HEK293T (cell line): ENCODE data around the gene GSN.

Experiments
- BHLHE40 ChIP-seq: fragments of 450-650 bp; IDR thresholded peaks from 2 replicates; pipeline ENCODE4 v1.6.1; 2016; ENCODE audit warnings: mild to moderate bottlenecking, moderate library complexity, borderline replicate concordance
- CTBP1 ChIP-seq: fragments of 450-650 bp; IDR thresholded peaks from 2 replicates; pipeline ENCODE4 v1.6.1; 2016; ENCODE audit warnings: borderline replicate concordance
- ELF4 ChIP-seq: fragments of 450-650 bp; IDR thresholded peaks from 2 replicates; pipeline ENCODE4 v1.6.1; 2017; ENCODE audit warnings: antibody characterized with exemption
- FOXA1 ChIP-seq: fragments of 450-650 bp; IDR thresholded peaks from 2 replicates; pipeline ENCODE4 v1.6.1; 2016; ENCODE audit warnings: mild to moderate bottlenecking
- FOXK2 ChIP-seq: fragments of 450-650 bp; IDR thresholded peaks from 2 replicates; pipeline ENCODE4 v1.6.1; 2016; ENCODE audit warnings: mild to moderate bottlenecking
- FOXM1 ChIP-seq: fragments of 450-650 bp; IDR thresholded peaks from 2 replicates; pipeline ENCODE4 v1.6.1; 2017; ENCODE audit warnings: mild to moderate bottlenecking, borderline replicate concordance
- HDGF ChIP-seq: fragments of 450-650 bp; IDR thresholded peaks from 2 replicates; pipeline ENCODE4 v1.6.1; 2017; ENCODE audit warnings: antibody characterized with exemption, borderline replicate concordance
- SP1 ChIP-seq: fragments of 450-650 bp; IDR thresholded peaks from 2 replicates; pipeline ENCODE4 v1.6.1; 2017
- SUZ12 ChIP-seq: fragments of 450-650 bp; IDR thresholded peaks from 2 replicates; pipeline ENCODE4 v1.6.1; 2016; ENCODE audit warnings: mild to moderate bottlenecking
- TARDBP ChIP-seq: fragments of 450-650 bp; IDR thresholded peaks from 2 replicates; pipeline ENCODE4 v1.6.1; 2016
- ZNF384 ChIP-seq: fragments of 450-650 bp; IDR thresholded peaks from 2 replicates; pipeline ENCODE4 v1.6.1; 2016
- TF ChIP-seq, protein P1 (sequence below): fragments of 450-650 bp; IDR thresholded peaks from 2 replicates; pipeline ENCODE4 v1.6.1; 2016

DNA sequence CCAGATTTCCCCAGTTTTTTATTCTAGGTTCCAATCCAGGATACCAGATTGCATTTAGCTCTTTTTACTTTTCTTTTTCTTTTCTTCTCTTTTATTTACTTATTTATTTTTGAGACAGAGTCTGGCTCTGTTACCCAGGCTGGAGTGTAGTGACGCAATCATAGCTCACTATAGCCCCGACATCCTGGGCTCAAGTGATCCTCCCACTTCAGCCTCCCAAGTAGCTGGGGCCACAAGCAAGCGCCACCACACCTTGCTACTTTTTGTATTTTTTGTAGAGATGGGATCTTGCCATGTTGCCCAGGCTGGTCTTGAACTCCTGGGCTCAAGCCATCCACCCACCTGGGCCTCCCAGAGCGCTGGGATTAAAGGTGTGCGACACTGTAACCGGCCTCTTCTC, 48.4 kb downstream of the GSN start:
- TF ChIP-seq FOXM1: no peak
- TF ChIP-seq SP1: no peak
- TF ChIP-seq ELF4: no peak
- no peak for TF ChIP-seq FOXA1
- TF ChIP-seq HDGF: no peak
- TF ChIP-seq, protein P1, sequence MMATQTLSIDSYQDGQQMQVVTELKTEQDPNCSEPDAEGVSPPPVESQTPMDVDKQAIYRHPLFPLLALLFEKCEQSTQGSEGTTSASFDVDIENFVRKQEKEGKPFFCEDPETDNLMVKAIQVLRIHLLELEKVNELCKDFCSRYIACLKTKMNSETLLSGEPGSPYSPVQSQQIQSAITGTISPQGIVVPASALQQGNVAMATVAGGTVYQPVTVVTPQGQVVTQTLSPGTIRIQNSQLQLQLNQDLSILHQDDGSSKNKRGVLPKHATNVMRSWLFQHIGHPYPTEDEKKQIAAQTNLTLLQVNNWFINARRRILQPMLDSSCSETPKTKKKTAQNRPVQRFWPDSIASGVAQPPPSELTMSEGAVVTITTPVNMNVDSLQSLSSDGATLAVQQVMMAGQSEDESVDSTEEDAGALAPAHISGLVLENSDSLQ: no peak
- TF ChIP-seq BHLHE40: no peak
- TF ChIP-seq CTBP1: no peak
- no peak for TF ChIP-seq FOXK2
- TF ChIP-seq TARDBP: no peak
- no peak for TF ChIP-seq ZNF384
- TF ChIP-seq SUZ12: no peak
